Measurements from ENCODE around the gene ADCY1.

ADCY1 gene

GRCh38 chr7:45589061-45589460 lies 14.9 kb downstream of the ADCY1 start:
- DNase-seq (ENCODE audit: low read depth) = no peak
- H3K4me3 ChIP-seq (ENCODE audit: low read length) = no peak overlapping the region
- TF ChIP-seq, protein P1, sequence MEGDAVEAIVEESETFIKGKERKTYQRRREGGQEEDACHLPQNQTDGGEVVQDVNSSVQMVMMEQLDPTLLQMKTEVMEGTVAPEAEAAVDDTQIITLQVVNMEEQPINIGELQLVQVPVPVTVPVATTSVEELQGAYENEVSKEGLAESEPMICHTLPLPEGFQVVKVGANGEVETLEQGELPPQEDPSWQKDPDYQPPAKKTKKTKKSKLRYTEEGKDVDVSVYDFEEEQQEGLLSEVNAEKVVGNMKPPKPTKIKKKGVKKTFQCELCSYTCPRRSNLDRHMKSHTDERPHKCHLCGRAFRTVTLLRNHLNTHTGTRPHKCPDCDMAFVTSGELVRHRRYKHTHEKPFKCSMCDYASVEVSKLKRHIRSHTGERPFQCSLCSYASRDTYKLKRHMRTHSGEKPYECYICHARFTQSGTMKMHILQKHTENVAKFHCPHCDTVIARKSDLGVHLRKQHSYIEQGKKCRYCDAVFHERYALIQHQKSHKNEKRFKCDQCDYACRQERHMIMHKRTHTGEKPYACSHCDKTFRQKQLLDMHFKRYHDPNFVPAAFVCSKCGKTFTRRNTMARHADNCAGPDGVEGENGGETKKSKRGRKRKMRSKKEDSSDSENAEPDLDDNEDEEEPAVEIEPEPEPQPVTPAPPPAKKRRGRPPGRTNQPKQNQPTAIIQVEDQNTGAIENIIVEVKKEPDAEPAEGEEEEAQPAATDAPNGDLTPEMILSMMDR (IDR thresholded peaks at IDR 0.05; ENCODE audit: insufficient read depth, low read depth, low read length, missing control alignments) = no peak

- DNase-seq (ENCODE audit: low read depth) = no peak
- TF ChIP-seq, protein P1 (IDR thresholded peaks at IDR 0.05; ENCODE audit: insufficient read depth, low read depth, low read length, missing control alignments) = no peak
Observed at GRCh38 chr7:45589915-45590678, 15.9 kb downstream of the ADCY1 start.

GRCh38 chr7:45590679-45591057 lies 16.5 kb downstream of the ADCY1 start:
- TF ChIP-seq, protein P1 (IDR thresholded peaks at IDR 0.05; ENCODE audit: insufficient read depth, low read depth, low read length, missing control alignments) = no peak
- H3K4me3 ChIP-seq (ENCODE audit: low read length) = no peak overlapping the region
- DNase-seq (ENCODE audit: low read depth) = no peak

More at GRCh38 chr7:45589915-45590678, 15.9 kb downstream of the ADCY1 start:
- no peak overlapping the region for H3K4me3 ChIP-seq (ENCODE audit: low read length)

DNA sequence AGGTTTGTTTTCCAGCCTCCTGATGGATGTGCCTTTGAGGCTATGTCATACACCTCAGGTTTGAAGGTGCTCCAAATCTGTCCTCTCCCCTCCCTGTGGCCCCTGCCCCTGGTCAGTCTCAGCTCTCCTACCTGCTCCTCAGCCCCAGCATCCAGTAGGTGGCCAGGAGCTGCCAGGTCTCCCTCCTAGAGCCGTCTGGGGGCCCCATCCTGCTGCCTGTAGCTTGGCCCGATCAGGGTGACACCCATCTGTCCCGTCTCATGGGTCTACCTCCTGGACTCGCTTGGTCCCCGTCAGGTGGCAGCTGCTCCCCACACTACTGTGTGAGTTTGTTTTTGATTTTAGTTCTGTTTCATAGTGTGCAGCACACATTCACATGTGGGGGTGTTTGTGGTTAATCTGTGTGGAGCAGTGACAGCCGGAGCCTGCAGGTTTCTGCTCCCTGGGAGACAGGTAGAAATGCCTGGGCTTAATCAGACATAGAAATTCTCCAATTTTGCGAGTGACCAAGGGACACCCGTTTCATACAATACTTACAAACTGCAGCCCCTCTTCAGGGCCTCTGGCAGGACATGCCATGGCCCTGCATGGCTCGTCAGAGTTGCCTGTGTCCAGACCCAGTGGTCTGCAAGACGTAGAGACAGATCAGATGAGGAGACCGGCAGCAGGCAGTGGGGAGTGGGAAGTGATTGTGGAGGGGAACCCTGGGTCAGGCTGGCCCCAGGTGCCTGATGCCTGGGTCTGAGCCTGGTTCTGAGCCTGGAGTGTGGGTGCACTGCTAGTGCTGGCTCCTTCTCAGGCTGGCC lies 17.1 kb downstream of the ADCY1 start:
- no peak for DNase-seq (ENCODE audit: low read depth)
- TF ChIP-seq, protein P1 (IDR thresholded peaks at IDR 0.05; ENCODE audit: insufficient read depth, low read depth, low read length, missing control alignments) = no peak
- no peak overlapping the region for H3K4me3 ChIP-seq (ENCODE audit: low read length)

DNA sequence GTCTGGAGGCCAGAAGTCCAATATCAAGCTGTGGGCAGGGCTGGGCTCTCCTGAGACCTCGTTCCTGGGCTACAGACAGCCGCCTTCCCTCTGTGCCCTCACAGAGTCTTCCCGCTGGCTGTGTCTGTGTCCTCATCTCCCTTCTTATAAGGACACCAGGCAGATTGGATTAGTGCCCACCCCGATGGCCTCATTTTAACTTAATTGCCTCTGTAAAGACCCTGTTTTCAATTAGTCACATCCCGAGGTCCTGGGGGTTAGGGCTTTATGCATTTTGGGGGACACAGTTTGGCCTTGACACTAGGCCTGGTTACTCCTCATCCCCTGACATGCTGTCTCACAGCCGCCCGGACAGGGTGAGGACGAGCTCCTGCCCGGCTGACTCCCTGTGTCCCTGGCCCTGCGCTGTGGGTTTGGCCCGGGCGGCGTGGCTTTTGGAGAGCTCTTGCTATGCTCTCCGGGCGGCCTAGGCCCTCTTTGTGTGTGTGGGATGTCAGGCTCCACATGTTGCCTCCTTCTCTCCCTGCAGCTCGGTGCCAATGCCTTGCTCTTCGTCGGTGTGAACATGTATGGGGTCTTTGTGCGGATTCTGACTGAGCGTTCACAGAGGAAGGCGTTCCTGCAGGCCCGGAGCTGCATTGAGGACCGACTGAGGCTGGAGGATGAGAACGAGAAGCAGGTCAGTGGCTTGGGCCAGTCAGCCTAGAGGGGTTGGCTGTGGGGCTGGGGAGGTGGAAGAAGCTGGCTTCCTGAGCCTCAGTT lies 18.2 kb downstream of the ADCY1 start:
- DNase-seq (ENCODE audit: low read depth) = no peak
- TF ChIP-seq, protein P1 (IDR thresholded peaks at IDR 0.05; ENCODE audit: insufficient read depth, low read depth, low read length, missing control alignments) = no peak

DNA sequence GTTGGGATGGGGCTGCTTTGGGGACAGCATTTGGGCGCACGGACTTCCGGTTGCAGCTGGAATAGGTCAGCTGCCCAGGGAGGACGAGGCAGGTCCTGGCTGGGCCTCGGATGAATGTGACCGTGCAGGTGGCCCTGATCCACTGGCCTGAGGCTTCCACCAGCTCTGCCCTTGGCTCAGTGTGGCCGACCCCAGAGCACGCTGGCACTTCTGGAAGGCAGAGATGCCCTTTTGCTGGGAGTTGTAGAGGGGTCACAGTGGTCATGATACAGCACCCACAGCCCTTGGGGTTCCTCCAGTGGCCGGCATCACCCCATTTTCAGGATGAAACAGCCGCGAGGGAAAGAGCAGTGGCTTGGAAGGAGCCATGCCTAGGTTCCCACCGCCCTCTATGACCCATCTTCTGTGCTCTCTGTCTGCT lies 19.0 kb downstream of the ADCY1 start:
- no peak overlapping the region for H3K4me3 ChIP-seq (ENCODE audit: low read length)
- TF ChIP-seq, protein P1 (IDR thresholded peaks at IDR 0.05; ENCODE audit: insufficient read depth, low read depth, low read length, missing control alignments) = no peak
- no peak for DNase-seq (ENCODE audit: low read depth)

More for the DNA sequence above, 18.2 kb downstream of the ADCY1 start:
- no peak overlapping the region for H3K4me3 ChIP-seq (ENCODE audit: low read length)

Measured in epithelial cell of esophagus (primary cell).